Embryonic facial prominence (tissue), 1 donor: ENCODE data around the gene PFKM.
"Not testable (repeated sequence)": the region's sequence is repeated elsewhere in the genome, so short reads cannot be mapped to it uniquely, and the experiment has no call there.

ENCODE experiments used
- DNase-seq: peaks from one replicate; pipeline ENCODE4 v3.0.0-alpha.2; 2016; ENCODE audit errors: extremely low spot score

PFKM gene

DNA sequence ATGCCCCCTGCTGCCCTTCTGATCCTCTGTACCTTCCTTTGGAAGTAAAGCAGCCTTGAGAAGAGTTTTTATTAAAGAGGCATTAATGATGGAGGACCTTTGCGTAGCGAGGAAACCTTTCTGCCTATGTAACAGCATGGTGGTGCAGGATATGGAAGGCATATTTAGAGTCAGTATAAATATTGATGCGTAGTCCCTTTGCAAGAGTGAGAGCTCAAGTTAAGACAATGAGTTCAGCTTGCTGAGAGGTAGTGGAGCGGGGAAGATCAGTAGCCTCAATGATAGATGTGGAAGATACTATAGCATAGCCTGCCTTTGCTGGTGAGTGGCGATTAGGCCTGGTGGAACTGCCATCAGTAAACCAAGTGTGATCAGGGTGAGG is 7.9 kb upstream of the PFKM start:
- not testable (repeated sequence) for DNase-seq

DNA sequence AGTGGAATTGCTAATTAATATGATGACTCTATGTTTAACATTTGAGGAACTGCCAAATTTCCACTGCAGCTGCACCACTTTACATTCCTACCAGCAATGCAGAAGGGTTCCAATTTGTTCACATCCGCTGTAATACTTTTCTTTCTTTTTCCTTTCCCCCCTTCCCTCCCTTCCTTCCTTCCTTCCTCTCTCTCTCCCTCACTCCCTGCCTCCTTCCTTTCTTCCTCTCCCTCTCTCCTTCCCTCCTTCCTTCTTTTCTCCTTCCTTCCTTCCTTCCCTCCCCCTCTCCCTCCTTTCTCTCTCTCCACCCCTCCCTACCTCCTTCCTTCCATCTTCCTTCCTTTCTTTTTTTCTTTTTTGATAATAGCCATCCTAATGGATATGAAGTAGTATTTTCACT is 3.2 kb upstream of the PFKM start:
- no peak for DNase-seq

DNA sequence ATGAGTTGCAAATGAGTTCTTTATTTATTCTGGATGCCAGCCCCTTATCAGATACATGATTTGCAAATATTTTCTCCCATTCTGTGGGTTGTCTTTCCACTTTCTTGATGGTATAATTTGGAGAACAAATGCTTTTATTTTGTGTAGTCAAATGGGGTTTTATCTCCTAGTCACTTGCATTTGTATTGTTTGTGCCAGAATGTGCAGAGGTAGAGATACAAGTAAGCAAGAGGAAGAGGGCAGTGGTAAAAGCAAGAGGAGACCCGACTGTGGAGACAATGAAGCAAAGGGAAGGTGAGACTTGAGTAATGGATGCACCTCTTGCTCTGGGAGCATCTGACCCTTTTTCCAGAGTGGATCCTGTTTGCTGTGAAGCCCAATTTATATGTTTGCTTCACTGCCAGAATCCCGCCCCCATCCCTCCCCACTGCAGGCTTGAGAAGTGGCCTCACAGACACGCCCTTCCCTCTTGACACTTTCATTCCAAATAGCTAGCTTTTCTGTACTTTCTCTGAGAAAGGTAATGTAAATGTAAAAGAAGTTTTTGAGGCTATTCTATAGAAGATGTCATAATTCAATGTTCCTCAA is 786 bp upstream of the PFKM start:
- DNase-seq = no peak

DNA sequence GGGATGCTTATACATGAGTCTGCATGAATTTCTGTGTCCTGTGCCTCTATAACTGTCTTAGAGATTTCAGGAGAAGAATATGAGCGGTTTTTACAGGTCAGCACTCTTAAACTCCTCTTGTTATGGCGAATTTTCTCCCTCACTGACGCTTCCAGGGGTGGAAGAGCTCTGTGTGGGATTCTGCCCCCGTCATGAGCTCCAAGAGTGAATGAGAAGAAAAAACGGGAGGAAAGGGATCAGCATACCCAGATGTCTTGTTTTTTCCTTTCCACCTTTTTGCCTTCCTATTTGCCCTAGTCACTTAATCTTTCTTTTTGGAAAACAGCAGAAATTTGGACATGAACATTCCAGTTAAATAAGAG is 651 bp downstream of the PFKM start:
- DNase-seq = no peak

DNA sequence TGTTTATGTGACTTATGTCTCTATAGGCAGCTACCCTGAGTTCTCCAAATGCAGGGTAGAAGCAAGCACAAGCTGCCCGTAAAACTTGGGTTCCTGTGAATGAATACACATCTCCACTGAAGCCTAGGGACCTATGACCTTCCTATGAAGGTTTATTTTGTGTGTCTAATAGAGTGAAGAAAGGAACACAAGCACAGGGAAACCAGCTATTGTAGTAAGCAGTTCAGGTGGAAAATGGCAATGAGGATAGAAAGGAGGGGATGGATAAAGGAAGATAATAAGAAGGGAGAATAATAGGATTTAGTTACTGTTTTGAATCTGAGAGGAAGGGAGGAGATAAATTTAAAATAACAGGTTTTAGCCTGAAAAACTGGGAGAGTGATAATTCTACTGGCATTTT is 2.4 kb downstream of the PFKM start:
- DNase-seq = no peak

DNA sequence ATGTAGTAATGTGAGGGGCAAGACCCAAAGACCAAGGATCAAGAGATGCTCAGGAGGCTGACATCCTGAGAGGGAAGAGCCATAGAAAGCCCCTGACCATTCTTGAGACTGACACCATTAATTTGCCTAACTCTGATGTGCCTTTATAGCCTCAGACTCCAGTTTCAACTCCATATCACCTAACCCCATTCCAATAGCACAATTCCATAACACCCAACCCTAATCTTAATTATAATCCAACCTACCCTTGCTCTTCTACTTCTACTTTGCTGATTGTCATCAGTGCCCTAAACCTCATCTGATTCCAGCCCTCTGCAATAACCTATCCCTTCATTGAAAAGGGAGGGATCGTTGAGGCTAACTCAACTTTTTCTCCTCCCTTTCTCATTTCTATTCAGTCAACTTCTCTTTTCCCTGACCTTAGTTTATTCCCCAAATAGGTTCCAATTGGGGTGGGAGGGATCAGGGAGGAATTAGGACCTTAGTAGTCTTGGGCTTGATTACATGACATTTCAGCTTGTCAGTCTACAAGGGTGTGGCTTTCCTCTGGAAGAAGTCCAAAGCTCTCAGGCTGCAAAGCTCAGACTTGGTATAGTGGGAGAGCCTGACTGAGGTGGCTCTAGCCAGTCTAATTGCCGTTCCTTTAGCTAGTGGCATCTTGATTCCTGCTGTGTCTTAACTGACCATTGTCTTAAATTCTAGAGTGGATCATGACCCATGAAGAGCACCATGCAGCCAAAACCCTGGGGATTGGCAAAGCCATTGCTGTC is 3.1 kb downstream of the PFKM start:
- DNase-seq = no peak

DNA sequence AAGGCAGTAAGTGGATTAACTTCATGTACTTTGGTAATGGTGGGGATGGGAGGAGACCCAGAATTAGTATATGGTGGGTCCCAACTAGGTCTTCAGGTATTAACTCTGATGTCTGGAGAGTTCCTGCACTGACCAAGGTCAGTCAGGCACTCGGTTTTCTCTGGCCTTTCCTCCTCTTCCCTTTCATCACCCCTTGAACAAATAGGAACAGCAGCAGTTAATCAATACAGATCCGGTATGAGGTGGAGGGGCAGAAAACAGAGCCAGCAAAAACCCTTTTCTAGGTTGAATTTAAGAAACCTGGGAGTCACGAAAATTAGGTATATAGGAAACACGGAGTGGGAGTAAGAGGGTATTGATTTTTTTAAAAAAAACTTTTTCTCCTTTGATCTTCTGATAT is 4.0 kb downstream of the PFKM start:
- no peak for DNase-seq

DNA sequence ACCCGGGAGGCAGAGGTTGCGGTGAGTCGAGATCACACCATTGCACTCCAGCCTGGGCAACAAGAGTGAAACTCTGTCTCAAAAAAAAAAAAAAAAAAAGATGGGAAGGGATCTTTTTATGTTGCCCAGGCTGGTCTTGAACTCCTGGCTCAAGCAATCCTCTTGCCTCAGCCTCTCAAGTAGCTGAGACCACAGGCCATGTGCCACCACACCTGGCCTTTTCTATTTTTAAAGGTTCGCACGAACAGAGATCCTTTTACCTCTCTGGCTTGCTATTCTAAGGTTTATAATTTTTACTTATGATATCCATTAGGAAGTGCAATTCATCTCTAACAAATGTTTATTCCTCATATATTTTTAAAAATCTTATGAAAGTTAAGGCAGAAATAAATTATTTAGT is 6.4 kb downstream of the PFKM start:
- not testable (repeated sequence) for DNase-seq

DNA sequence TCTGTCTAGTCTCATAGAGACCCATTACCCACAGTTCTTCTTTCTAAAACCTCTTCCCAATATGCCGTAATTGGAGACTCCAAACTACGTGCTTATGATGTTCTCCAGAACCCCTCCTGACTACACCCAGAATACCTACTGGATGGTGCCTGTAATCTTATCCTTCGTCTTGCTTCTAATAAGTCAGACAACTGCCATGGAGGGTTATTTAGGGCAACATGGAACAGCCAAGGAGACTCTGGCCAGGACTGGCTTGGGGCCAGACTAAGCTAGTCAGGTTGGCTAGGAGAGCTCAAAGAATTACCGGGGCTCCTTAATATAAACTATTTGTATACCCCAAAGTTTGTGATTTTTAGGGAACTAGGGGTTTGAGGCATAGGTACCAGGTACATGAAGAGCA is 6.8 kb downstream of the PFKM start:
- no peak for DNase-seq

DNA sequence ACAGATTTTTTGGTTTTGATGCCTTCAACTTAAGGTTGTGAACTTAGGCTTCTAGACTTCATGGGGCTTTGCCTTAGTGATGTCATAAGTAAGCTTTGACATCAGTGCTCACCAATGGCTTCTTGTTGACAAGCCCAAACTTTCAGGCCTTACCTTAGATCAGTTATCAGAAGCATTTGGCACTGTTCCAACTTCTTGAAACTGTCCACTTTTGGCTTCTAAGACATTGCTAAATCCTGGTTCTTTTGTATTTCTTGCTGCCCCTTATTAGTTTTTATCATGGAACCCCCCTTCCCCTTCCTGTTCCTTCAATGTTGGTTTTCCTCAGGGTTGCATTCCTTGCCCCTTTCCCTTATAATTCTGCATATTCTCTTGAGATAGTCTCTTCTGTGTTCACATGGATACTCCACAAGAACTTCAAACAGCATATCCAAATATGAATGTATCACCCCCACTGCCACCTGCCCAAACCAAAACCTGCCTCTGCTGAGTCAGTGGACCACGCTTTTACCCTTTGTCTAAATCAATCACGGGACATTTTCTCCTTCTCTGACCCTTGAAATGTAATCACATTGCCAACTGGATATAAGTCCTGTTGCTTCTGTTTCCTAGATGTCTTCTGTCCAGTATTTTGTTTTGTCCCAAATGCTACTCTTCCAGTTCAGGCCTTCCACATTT is 7.9 kb downstream of the PFKM start:
- DNase-seq = no peak

DNA sequence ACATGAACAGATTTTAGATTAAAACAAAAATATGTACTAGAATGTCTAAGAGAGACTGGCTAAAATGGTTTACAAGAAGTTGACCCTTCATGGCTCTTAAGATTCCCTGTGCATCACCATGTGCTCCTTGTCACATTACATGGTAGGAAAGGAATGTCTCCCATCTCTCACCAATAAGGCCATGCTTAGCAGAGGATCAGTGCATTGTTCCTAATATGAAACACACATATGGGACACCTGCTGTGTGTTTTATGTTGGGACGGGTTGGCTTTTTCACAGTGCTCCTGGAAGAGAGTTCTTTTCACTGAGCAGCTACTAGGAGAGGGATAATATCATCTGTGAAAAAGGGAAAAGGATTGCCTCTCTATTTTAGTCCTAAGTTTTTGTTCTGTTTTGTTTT is 9.6 kb downstream of the PFKM start:
- DNase-seq = no peak

DNA sequence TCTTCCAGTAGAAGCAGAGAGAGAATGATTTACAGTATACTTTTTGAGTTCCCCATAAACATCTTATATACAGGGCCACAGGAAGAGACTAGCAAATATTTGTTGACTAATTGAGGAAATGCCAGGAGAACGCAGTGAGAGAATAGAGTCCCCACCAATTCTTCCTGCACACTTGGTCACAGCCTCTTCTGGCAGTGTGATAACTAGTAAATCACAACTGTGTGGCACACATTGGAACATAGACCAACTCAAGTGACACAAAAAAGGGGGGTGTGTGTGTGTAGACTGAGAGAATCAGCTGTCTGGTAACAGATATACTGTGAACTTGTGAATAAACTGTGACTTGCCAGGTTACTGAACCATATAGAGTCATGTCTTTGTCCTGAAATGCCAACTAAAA is 10.2 kb downstream of the PFKM start:
- DNase-seq = no peak

DNA sequence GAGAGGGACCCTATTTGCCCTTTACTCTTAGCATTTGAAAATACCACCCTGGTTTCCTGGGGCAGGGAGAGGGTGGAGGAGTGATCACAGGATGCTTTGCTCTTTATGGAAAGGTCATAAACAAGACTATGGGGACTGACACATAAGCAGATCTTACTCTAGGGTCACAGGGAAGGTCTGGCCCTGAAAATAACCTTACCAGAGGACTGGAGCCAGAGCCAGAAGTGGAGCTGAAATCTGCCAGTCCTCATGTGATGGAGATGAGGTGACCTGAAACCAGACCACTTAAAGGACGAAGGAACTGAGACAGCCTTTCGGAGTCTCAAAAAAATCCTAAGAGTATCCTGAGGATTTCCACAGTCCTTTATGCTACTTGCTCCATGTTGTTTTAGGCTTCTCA is 12.4 kb downstream of the PFKM start:
- no peak for DNase-seq

DNA sequence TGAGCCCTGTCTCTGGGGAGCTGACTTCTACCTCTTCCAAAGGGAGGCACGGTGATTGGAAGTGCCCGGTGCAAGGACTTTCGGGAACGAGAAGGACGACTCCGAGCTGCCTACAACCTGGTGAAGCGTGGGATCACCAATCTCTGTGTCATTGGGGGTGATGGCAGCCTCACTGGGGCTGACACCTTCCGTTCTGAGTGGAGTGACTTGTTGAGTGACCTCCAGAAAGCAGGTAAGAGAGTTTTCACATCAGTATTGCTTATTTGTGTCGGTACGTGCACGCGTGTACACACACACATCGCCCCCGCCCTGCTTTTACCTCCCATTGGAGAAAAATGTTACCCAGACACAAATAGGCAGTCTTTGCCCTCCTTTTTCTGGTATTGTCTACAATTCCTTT is 13.7 kb downstream of the PFKM start:
- DNase-seq = no peak

DNA sequence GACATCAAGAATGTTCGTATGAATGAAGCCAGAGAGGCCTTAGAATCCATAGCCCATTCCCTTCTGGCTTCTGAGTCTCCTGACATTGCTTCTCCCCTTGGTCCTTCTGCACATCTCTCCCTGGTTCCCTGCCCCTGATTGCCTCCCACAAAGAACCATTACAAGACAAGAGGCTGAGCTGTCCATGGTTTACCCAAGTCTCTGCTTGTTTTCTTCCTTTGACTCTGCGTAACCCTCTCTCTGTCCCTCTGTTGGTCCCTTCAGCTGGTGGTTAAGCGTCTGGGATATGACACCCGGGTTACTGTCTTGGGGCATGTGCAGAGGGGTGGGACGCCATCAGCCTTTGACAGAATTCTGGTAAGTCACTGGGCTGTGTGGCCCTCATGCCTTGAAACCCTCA is 15.9 kb downstream of the PFKM start:
- DNase-seq = no peak

DNA sequence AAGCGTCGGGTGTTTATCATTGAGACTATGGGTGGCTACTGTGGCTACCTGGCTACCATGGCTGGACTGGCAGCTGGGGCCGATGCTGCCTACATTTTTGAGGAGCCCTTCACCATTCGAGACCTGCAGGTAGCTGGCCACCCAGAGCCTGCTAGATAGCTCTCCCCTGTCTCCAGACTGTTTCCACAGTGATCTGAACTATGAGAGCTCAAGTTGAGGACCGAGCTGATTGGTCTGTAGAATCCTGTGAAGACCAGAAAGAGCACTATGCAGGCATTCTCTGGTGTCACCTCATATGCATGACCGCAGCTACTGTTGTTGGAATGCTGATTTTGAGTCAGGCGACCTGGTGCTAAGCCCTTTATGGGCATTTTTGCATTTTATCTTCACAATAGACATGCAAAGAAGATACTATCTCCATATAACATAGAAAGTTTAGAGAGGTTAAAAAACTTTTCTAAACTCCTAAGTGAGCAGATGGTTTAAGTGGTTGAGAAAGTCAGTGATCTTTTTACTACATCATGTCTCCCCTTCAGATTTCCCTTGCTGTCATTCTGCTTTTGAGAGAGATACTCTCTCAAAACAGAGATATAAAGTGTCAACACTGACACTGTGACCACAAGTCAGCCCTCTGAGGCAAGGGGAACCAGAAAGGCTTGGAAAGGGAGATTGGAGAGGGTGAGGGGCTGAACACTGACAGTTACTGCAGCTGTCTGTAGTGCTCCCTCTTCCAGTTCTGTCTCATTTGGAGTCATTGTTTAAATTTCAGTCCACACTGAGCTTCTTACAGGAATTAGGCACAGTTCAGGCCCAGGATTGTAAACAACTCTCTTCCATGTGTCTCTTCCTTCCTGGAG is 23.9 kb downstream of the PFKM start:
- DNase-seq = no peak

DNA sequence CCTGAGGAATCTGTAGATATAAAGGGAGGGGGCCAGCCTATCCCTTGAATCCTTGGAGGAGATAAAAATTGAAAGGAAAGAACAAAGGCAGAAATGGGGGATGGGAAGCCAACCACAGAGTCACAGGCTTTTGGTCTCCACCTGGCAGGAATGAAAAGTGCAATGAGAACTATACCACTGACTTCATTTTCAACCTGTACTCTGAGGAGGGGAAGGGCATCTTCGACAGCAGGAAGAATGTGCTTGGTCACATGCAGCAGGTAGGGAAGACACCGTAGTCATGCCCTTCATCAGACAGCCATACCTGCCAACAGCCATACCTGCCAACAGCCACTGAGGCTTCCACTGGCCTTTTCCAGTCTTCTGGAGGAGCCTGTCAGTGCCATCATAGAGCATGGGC is 24.7 kb downstream of the PFKM start:
- DNase-seq = no peak

DNA sequence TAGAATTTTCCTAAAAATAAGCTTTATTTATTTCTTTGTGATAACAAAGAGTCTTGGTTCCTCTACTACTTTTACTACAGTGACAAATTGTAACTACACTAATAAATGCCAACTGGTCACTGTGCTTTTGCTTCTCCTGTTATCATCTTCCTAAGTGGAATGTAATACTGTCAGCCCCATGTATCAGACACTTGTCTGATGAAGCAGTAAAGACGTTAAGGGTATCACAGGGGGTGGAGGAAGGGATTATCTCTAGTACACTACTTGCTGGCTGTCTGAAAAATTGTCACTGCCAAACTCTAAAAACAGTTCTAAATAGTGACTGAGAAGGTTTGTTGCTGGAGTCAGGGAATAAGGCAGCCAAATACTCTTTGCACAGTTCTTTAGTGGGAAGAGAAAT is 26.8 kb downstream of the PFKM start:
- no peak for DNase-seq

DNA sequence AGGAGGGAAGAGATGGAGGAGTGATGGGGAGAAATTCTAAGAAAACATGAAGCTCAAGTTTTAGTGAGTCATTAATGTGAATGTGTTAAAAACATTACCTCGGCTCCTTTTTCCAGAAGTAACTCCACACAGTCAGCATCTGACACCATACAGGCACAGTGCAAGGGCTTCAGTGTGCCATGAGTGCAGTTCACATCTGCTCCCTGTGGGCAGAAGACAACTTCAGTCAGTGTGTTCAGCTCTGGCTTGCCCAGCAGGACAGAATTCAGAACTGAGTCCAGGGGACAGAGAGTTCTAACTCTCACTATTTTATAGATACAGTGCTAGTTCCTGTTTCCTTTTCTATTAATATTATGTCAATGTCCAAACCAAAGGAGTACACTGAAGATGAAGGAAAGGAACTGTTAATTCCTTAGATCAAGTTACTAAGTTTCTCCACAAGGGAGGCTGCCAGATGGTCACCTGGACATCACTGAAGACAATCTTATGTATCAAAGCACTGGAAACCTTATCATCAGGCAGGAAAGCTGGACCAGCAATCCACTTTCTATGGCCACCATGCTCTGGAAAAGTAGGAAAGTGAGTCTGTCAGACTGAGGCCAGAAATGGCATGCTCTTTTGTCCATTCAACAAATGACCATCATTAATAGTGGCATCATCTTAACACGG is 32.1 kb downstream of the PFKM start:
- no peak for DNase-seq

DNA sequence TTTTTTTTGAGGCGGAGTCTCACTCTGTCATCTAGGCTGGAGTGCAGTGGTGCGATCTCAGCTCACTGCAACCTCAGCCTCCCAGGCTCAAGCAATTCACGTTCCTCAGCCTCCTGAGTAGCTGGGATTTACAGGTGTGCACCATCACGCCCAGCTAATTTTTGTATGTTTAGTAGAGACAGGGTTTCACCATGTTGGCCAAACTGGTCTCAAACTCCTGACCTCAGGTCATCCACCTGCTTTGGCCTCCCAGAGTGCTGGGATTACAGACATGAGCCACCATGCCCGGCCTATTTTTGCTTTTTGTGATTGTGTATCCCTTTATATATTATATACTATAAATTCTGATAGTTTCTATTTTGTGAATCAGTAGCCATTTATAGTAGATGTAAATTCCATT is 36.6 kb downstream of the PFKM start:
- not testable (repeated sequence) for DNase-seq

DNA sequence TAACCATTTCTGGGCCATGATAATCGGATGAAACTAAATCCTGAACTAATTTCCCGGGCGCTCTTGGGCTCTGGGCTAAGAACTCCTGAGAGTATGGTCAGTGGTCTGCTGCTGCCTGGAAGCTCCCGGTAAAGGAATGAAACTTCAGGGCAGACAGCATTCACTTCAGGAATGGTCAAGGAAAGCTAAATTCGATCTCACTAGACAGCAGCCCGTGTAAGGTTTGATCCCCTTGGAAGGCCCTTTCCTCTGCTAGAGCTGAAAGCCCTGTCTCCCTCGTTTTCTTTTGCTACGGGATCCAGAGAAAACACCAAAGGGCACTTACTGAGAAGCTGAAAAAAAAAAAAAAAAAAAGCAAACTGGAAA is 37.5 kb downstream of the PFKM start:
- DNase-seq = no peak
